Ovary (tissue), 9 donors: ENCODE results near the gene ATP1A3. TPM values are rescaled to one million over a fixed set of nuclear protein-coding genes. Genes with fewer than 3 reads are reported as not detected.

Source experiments
- DNase-seq, 5 donors: peaks; one replicate each; pipeline ENCODE4 v3.0.0-alpha.2; 2019 to 2020
- H3K27ac ChIP-seq, 2 donors: fragments of 200-600 bp; one replicate each; pipeline versions ENCODE4 v1.5.1 to v1.8.0; 2019 to 2022
- H3K27me3 ChIP-seq: fragments of 200-600 bp; one replicate; pipeline ENCODE4 v1.8.0; 2022
- H3K36me3 ChIP-seq: fragments of 200-600 bp; sonication (generic); one replicate; pipeline ENCODE4 v1.5.1; 2019
- H3K4me1 ChIP-seq: one replicate; pipeline ENCODE4 v1.8.1; 2013; ENCODE audit warnings: mild to moderate bottlenecking, moderate library complexity; ENCODE audit not compliant: insufficient read depth
- H3K4me3 ChIP-seq: fragments of 200-600 bp; sonication (generic); one replicate; pipeline ENCODE4 v1.5.1; 2017
- H3K9me3 ChIP-seq, 2 donors: fragments of 200-600 bp in 1 of 2; sonication (generic) in 1 of 2; one replicate each; pipeline versions ENCODE4 v1.5.1 to v1.8.1; 2013 to 2019; ENCODE audit warnings: mild to moderate bottlenecking in 1 of 2, moderate library complexity in 1 of 2
- EP300 ChIP-seq: sonication (generic); formaldehyde crosslinking; IDR thresholded peaks from one replicate; pipeline ENCODE4 v1.6.1; 2017; ENCODE audit warnings: antibody characterized with exemption
- POLR2A ChIP-seq: fragments of 450-650 bp; IDR thresholded peaks from one replicate; pipeline ENCODE4 v1.6.1; 2017; ENCODE audit warnings: antibody characterized with exemption, mild to moderate bottlenecking, moderate library complexity
- WGBS, 3 donors: extraction: QIAGEN DNeasy Blood & Tissue Kit in 1 of 3; methylation state at CpG; one replicate each; pipeline versions ENCODE4 v1.1.5 to v1.1.7; 2013 to 2017; 5-methylcytosine and 5-hydroxymethylcytosine counted together
- intact Hi-C, 4 donors: fragments of 100-400 bp; cut with DNase I; formaldehyde crosslinking; loops; one replicate each; pipeline versions ENCODE4 v1.11.0 to v1.15.1; 2022 to 2023
- polyA plus RNA-seq, 2 donors: library from polyadenylated mRNA; stranded (reverse); fragments of 200-250 nt in 1 of 2; fragments of 350-450 nt in 1 of 2; fragmentation: Illumina TruSeq in 1 of 2; extraction: RNeasy Lipid Tissue Mini Kit (QIAGEN cat#74804) in 1 of 2; gene quantifications; one replicate each; pipeline ENCODE4 v1.2.3, GENCODE V29; 2013 to 2014
- total RNA-seq, 7 donors: library from RNA; depleted of rRNA in 2 of 7; stranded (reverse); fragments of >200 nt in 2 of 7; fragmentation: NEBNext Ultra II Directional in 3 of 7; extraction: Animal tissue kit (Norgen Biotek cat#: 25700) in 3 of 7; gene quantifications; one replicate each; pipeline versions ENCODE4 v1.1.0 to v1.2.4, GENCODE V29; 2016 to 2023
- TF ChIP-seq, protein P1 (sequence below), 3 donors: fragments of 450-650 bp in 2 of 3; fragments of 200-600 bp in 1 of 3; IDR thresholded peaks; one replicate each; pipeline versions ENCODE4 v1.5.1 to v1.8.0; 2016 to 2022; ENCODE audit warnings: antibody characterized with exemption in 3 of 3, mild to moderate bottlenecking in 1 of 3
- donor health status: DM: no; HTN: no; CAD: no; lungs with moderate emphysema.
- donor health status: DM: no; HTN: no; CAD: no.
- donor health status: Bipolar disorder and iron deficiency.
- donor health status: DM: yes; HTN: yes; CAD: no.
- donor health status: DM: no; HTN: no; CAD: no.
- donor health status: DM: yes; HTN: yes; CAD: no.

ATP1A3 gene
- total and polyA plus RNA-seq, 9 donors = 0.02 to 0.33 (median 0.32) TPM; not detected in 6

DNA sequence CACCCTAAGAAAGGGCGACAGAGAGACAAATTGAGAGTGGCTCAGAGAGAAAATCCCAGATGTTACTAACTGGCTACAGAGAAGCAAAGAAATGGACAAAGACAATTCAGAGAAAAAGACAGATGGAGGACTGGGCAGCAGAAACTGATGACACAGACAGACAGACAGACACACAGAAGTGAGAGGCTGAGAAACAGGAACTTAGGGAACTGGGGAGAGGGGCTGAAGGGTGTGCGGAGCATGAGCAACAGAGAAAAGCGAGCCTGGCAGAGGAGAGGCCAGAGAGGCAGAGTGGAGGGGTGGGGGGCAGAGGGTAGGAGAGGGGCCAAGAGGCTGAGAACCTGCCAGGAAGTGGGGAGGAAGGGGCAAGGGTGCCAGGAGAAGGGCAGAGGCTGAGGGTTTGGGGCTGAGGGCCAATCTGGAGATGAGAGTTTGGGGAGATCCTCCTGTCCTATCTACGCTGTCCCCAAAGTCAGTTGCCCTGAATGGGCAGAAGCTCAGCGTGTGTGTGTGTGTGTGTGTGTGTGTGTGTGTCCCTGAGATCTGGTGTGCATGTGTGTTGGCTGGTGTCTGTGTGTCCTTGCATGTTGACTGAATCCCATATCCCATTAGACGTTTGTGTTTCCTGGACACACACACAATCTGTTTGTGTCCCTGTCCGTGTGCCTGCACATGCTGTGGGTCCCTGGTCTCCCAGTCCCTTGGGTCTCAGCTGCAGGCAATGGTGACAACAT lies 60.2 kb downstream of the ATP1A3 start:
- no peaks in the 10 kb centered on the region for H3K27me3 ChIP-seq

DNA sequence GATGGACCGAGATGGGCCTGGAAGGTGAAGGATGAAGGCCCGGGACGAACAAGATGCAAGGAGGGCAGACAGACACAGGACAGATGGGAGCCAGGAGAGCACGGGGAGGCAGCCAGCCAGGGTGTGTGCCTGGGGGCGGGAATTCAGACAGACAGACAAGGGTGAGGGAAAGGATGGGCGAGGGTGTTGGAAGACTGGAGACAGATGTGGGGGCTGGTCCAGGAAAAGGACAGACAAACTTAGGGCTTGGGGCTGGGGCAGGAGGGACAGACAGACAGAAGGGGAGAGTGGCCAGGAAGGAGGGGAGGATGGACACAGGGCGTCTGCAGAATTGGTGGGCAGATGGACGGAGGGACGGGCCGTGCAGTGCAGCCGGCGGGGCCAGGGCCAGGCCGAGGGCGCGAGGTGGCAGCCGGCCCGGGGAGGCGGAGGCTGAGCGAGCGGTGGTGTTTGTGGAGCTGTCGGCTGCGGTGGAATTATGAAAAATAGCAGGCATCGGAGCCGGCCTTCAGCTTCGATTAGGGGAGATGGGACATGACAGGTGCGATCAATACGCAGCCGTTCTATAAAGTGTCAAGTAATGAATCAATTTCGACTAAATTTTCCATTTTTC lies 61.2 kb downstream of the ATP1A3 start:
- 10 to 12% (median 10%) methylated on average over 29 of the region's 29 CpGs for WGBS, 3 donors
- intact Hi-C loops = no loop called here
- no peak overlapping the region for H3K4me3 ChIP-seq
- peaks cover 5% of the 10 kb centered on the region for H3K4me1 ChIP-seq
- no peaks in the 10 kb centered on the region for H3K27me3 ChIP-seq
- H3K27ac ChIP-seq = no peak overlapping the region
- DNase-seq = no peak
- H3K9me3 ChIP-seq = no peaks in the 10 kb centered on the region
- TF ChIP-seq EP300 (no peak), POLR2A (no peak)
- TF ChIP-seq, protein P1, sequence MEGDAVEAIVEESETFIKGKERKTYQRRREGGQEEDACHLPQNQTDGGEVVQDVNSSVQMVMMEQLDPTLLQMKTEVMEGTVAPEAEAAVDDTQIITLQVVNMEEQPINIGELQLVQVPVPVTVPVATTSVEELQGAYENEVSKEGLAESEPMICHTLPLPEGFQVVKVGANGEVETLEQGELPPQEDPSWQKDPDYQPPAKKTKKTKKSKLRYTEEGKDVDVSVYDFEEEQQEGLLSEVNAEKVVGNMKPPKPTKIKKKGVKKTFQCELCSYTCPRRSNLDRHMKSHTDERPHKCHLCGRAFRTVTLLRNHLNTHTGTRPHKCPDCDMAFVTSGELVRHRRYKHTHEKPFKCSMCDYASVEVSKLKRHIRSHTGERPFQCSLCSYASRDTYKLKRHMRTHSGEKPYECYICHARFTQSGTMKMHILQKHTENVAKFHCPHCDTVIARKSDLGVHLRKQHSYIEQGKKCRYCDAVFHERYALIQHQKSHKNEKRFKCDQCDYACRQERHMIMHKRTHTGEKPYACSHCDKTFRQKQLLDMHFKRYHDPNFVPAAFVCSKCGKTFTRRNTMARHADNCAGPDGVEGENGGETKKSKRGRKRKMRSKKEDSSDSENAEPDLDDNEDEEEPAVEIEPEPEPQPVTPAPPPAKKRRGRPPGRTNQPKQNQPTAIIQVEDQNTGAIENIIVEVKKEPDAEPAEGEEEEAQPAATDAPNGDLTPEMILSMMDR (IDR thresholded peaks at IDR 0.05) = no peak
- no peaks in the 10 kb centered on the region for H3K36me3 ChIP-seq

More for the DNA sequence above, 60.2 kb downstream of the ATP1A3 start:
- 69 to 77% (median 70%) methylated on average over 7 of the region's 7 CpGs for WGBS, 3 donors
- no peak overlapping the region for H3K27ac ChIP-seq
- H3K4me3 ChIP-seq = no peak overlapping the region
- DNase-seq = no peak
- TF ChIP-seq EP300 = no peak
- TF ChIP-seq, protein P1 (IDR thresholded peaks at IDR 0.05) = no peak
- TF ChIP-seq POLR2A = no peak
- H3K9me3 ChIP-seq = no peaks in the 10 kb centered on the region
- intact Hi-C loops = no loop called here
- no peaks in the 10 kb centered on the region for H3K36me3 ChIP-seq
- peaks cover under 1% of the 10 kb centered on the region for H3K4me1 ChIP-seq

DNA sequence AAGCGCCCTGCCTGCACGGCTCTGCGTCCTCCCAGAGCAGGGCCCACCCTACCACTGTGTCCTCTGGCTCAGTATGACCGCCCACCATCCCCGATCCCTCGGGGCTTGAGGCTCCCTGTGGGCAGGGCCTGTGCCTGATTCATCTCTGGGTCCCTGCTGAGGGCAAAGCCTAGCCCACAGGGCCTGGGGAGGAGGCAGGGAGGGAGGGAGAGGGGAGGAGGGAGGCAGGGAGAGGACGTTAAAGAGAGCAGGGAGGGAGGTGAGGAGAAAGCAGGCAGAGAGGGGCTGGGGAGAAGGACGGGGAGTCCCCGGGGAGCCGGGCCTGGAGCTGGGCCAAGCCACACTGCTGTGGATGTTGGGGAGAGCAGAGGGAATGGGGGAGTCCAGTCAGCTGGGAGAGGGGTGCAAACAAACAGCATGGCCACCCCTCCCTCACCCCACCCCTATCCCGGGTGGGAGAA lies 61.7 kb downstream of the ATP1A3 start:
- H3K9me3 ChIP-seq = no peaks in the 10 kb centered on the region
- WGBS, 3 donors = 14 to 25% (median 19%) methylated on average over 11 of the region's 11 CpGs
- H3K27ac ChIP-seq = no peak overlapping the region
- TF ChIP-seq EP300 = no peak
- TF ChIP-seq POLR2A = no peak
- TF ChIP-seq, protein P1 (IDR thresholded peaks at IDR 0.05) = no peak
- intact Hi-C loops = no loop called here
- no peaks in the 10 kb centered on the region for H3K36me3 ChIP-seq
- DNase-seq = no peak
- H3K4me3 ChIP-seq = no peak overlapping the region
- H3K27me3 ChIP-seq = no peaks in the 10 kb centered on the region
- peaks cover 5% of the 10 kb centered on the region for H3K4me1 ChIP-seq

DNA sequence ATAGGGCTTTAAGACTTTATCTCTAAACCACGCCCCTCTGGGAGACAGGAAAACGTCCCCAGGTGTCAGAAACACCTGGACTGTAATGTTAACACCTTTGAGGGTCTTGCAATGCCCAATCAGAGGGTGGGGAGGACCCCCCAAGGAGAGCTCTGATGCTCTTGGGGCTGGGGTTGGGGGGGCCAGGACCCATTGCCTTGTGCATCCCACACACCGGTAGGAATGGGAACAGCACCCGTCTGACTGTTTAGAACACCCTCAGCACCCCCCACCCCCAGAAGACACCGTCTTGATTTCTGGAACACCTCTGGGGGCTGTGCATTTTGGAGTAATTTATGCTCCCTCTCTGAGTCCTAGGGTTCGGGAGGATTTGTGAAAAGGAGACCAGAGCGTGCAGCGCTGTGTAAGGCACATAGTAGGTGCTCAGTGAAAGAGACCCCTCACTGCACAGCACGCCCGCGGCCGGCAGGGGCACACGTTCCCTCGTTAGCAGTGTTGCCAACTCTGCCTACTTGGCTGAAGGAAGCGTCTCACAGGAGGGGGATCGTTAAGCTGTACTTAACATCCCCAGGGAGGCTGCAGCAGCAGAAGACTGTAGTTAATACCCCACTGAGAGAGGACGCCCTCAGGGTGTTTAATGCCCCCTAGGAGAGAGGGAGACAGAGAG lies 63.0 kb downstream of the ATP1A3 start:
- no peak for DNase-seq
- Histone ChIP-seq H3K36me3 (no peaks in the 10 kb centered on the region), H3K27me3 (no peaks in the 10 kb centered on the region), H3K4me1 (peaks cover 5% of the 10 kb centered on the region), H3K4me3 (no peak overlapping the region), H3K27ac (no peak overlapping the region), H3K9me3 (no peaks in the 10 kb centered on the region)
- intact Hi-C loops = no loop called here
- WGBS, 3 donors = 4 to 13% (median 5%) methylated on average over 17 of the region's 17 CpGs
- TF ChIP-seq POLR2A = no peak
- TF ChIP-seq, protein P1 (IDR thresholded peaks at IDR 0.05) = no peak
- TF ChIP-seq EP300 = no peak
